ENCODE measurements around the gene AGAP1. TPM values are rescaled to one million over a fixed set of nuclear protein-coding genes. Genes with fewer than 3 reads are reported as not detected.

AGAP1 gene
- polyA plus RNA-seq, 1 donor from 2014 or later, result 17.4 TPM

- no peak overlapping the region for H2AFZ ChIP-seq (ENCODE audit: low read depth, low read length)
- no peak overlapping the region for H3K9ac ChIP-seq (ENCODE audit: low read length)
- H3K27ac ChIP-seq (ENCODE audit: low read length), result no peak overlapping the region
- H3K79me2 ChIP-seq (replicated peaks; ENCODE audit: insufficient read depth, low read length), result no peaks in the 10 kb centered on the region
- no peaks in the 10 kb centered on the region for H3K27me3 ChIP-seq (ENCODE audit: insufficient read depth, low read depth, low read length)
- no peaks in the 10 kb centered on the region for H4K20me1 ChIP-seq (ENCODE audit: insufficient read depth)
- no peaks in the 10 kb centered on the region for H3K36me3 ChIP-seq (ENCODE audit: insufficient read depth, low read length)
- H3K4me3 ChIP-seq (ENCODE audit: low read length), result no peak overlapping the region
- H3K9me3 ChIP-seq (ENCODE audit: low read length), result no peaks in the 10 kb centered on the region
- no peak for TF ChIP-seq TAF1 (IDR thresholded peaks at IDR 0.05; ENCODE audit: low read depth)
- no peak for TF ChIP-seq SMC3 (conservative IDR thresholded peaks at IDR 0.05; ENCODE audit: poor library complexity)
- no peak for TF ChIP-seq EZH2 (IDR thresholded peaks at IDR 0.05; ENCODE audit: borderline replicate concordance, insufficient read depth, low read length, poor library complexity, severe bottlenecking)
- TF ChIP-seq POLR2AphosphoS5 (IDR thresholded peaks at IDR 0.05), result no peak
- TF ChIP-seq REST (IDR thresholded peaks at IDR 0.05; ENCODE audit: borderline replicate concordance), result no peak
- no peak for TF ChIP-seq RAD21 (conservative IDR thresholded peaks at IDR 0.05)
- TF ChIP-seq CTCF (IDR thresholded peaks at IDR 0.05; ENCODE audit: poor library complexity, severe bottlenecking), result no peak
- no peak for TF ChIP-seq MXI1 (conservative IDR thresholded peaks at IDR 0.05; ENCODE audit: poor library complexity, severe bottlenecking)
- TF ChIP-seq EP300 (conservative IDR thresholded peaks at IDR 0.05; ENCODE audit: poor library complexity, severe bottlenecking), result no peak
- no peak overlapping the region for H3K4me2 ChIP-seq (ENCODE audit: low read length)
- no peaks in the 10 kb centered on the region for H3F3A ChIP-seq (ENCODE audit: insufficient read depth, low read length, poor library complexity, severe bottlenecking)
- H3K9me2 ChIP-seq (ENCODE audit: insufficient read depth, low read length), result no peaks in the 10 kb centered on the region
Measured at GRCh38 chr2:235861383-235861782, 367.5 kb downstream of the AGAP1 start.

GRCh38 chr2:235863414-235863813 is 369.6 kb downstream of the AGAP1 start:
- no peaks in the 10 kb centered on the region for H3K9me3 ChIP-seq (ENCODE audit: low read length)
- H3K9me2 ChIP-seq (ENCODE audit: insufficient read depth, low read length), result no peaks in the 10 kb centered on the region
- H3K79me2 ChIP-seq (replicated peaks; ENCODE audit: insufficient read depth, low read length), result no peaks in the 10 kb centered on the region
- no peak overlapping the region for H3K4me2 ChIP-seq (ENCODE audit: low read length)
- H3K4me3 ChIP-seq (ENCODE audit: low read length), result no peak overlapping the region
- H3F3A ChIP-seq (ENCODE audit: insufficient read depth, low read length, poor library complexity, severe bottlenecking), result no peaks in the 10 kb centered on the region
- no peak overlapping the region for H3K9ac ChIP-seq (ENCODE audit: low read length)
- H2AFZ ChIP-seq (ENCODE audit: low read depth, low read length), result no peak overlapping the region
- no peak overlapping the region for H3K27ac ChIP-seq (ENCODE audit: low read length)
- H3K36me3 ChIP-seq (ENCODE audit: insufficient read depth, low read length), result no peaks in the 10 kb centered on the region
- no peaks in the 10 kb centered on the region for H4K20me1 ChIP-seq (ENCODE audit: insufficient read depth)
- H3K27me3 ChIP-seq (ENCODE audit: insufficient read depth, low read depth, low read length), result no peaks in the 10 kb centered on the region
- no peak for TF ChIP-seq EZH2 (IDR thresholded peaks at IDR 0.05; ENCODE audit: borderline replicate concordance, insufficient read depth, low read length, poor library complexity, severe bottlenecking)
- no peak for TF ChIP-seq MXI1 (conservative IDR thresholded peaks at IDR 0.05; ENCODE audit: poor library complexity, severe bottlenecking)
- TF ChIP-seq SMC3 (conservative IDR thresholded peaks at IDR 0.05; ENCODE audit: poor library complexity), result no peak
- TF ChIP-seq REST (IDR thresholded peaks at IDR 0.05; ENCODE audit: borderline replicate concordance), result no peak
- no peak for TF ChIP-seq RAD21 (conservative IDR thresholded peaks at IDR 0.05)
- no peak for TF ChIP-seq TAF1 (IDR thresholded peaks at IDR 0.05; ENCODE audit: low read depth)
- TF ChIP-seq EP300 (conservative IDR thresholded peaks at IDR 0.05; ENCODE audit: poor library complexity, severe bottlenecking), result no peak
- TF ChIP-seq CTCF (IDR thresholded peaks at IDR 0.05; ENCODE audit: poor library complexity, severe bottlenecking), result no peak
- no peak for TF ChIP-seq POLR2AphosphoS5 (IDR thresholded peaks at IDR 0.05)

Data from neural cell (in vitro differentiated cells).